ENCODE data around the gene GMDS. TPM values are rescaled to one million over a fixed set of nuclear protein-coding genes. Genes with fewer than 3 reads are reported as not detected.

GMDS gene
- total and polyA plus RNA-seq, 2 of the 8 experiments (the other 6 are each of a cell fraction or from before 2014, with no cell fraction given): 16.8 to 50.0 TPM

- TF ChIP-seq SP2 (IDR thresholded peaks at IDR 0.05; ENCODE audit: low read length) (no peak), SIX5 (IDR thresholded peaks at IDR 0.05; ENCODE audit: low read depth, low read length) (no peak), EGR1 (IDR thresholded peaks at IDR 0.05; ENCODE audit: borderline replicate concordance, low read depth, low read length) (no peak), E2F6 (IDR thresholded peaks at IDR 0.05) (no peak), MAFK (IDR thresholded peaks at IDR 0.05; ENCODE audit: low read depth, low read length) (no peak)
Measured at GRCh38 chr6:1885576-1886011, 359.8 kb downstream of the GMDS start (continued).
